ENCODE results near the gene PDZD7. TPM values are rescaled to one million over a fixed set of nuclear protein-coding genes. Genes with fewer than 3 reads are reported as not detected.

Gene PDZD7
- total RNA-seq, 2 donors from 2014 or later: 0.80 to 1.3 TPM

- Mint-ChIP-seq H3K36me3 (no peaks in the 10 kb centered on the region), H3K27ac (no peak overlapping the region), H3K9me3 (no peaks in the 10 kb centered on the region)
- DNase-seq (ENCODE audit: low spot score in 2 of 2) (no peak), ATAC-seq (no peak)
These were observed 15.4 kb downstream of the PDZD7 start for GRCh38 chr10:101015582-101015973.

DNA sequence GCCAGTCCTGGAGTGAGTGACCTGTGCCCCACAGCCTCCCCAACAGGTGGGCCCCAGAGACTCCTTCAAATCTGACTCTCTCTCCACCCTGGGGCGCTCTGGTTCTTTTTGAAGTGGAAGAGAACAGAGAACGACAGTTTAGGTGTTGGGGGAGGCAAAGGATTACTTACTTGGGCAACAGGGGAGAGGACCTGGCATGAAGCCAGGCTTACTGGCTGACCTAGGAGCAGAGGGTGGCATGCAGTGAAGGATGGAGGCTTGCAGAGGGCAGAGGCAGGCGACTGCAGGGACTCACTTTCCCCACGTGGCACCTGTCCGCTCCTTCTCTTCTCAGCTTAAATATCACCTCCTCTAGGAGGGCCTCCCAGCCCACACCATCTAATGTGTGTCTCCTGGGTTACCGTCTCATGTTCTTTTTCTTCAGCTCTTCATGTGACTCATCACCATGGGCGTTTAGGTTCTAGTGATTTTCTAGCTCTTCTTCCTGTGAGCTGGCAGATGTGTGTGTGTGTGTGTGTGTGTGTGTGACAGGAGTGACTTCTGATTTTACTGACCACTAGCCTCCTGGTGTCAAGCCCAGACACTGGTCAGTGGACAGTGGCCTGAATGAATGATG, 15.9 kb downstream of the PDZD7 start:
- ATAC-seq: peak in 1 of 2 donors; percentile 46
- Mint-ChIP-seq H3K36me3 (no peaks in the 10 kb centered on the region), H3K9me3 (no peaks in the 10 kb centered on the region), H3K27ac (no peak overlapping the region)
- DNase-seq (ENCODE audit: low spot score in 2 of 2): peak in 1 of 2 donors; percentile 28

DNA sequence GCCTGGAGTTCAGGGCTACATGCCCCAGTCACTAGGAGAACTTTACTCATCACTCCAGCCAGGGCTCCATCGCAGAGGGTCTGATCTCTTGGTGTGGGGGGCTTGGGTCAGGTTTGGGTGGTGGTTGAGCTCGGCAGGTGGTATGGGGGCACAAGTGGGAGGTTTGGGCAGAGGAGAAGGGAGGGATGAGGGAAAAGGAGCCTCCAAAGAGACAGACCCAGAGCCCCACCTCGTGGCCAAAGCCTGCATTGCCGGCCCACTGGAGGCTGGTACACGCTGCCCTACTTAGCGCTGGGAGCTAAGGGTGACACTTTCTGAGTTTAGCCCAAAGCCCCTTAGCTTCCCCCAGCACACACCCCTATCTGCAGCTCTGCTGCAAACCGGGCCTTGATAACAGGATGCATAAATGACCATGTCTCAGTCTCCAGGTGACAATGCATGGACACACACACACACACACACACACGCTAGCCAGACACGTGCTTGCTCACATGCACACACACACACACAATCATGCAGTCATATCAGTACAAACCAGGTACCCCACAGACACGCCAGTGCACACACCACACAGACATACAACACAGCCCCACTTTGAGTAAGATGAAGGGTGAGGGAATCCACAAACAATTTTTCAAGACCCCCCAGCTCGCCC, 16.6 kb downstream of the PDZD7 start:
- peak; percentile 33 to 40 for ATAC-seq
- Mint-ChIP-seq H3K9me3 (no peaks in the 10 kb centered on the region), H3K36me3 (no peaks in the 10 kb centered on the region), H3K27ac (peak overlapping the region in 1 of 2 donors; percentile 41)
- DNase-seq (ENCODE audit: low spot score in 2 of 2): peak; percentile 71 to 90

GRCh38 chr10:101013365-101013825, 17.5 kb downstream of the PDZD7 start:
- no peak for DNase-seq (ENCODE audit: low spot score in 2 of 2)
- Mint-ChIP-seq H3K27ac (peak overlapping the region; percentile 33 to 57), H3K9me3 (no peaks in the 10 kb centered on the region), H3K36me3 (no peaks in the 10 kb centered on the region)
- no peak for ATAC-seq

DNA sequence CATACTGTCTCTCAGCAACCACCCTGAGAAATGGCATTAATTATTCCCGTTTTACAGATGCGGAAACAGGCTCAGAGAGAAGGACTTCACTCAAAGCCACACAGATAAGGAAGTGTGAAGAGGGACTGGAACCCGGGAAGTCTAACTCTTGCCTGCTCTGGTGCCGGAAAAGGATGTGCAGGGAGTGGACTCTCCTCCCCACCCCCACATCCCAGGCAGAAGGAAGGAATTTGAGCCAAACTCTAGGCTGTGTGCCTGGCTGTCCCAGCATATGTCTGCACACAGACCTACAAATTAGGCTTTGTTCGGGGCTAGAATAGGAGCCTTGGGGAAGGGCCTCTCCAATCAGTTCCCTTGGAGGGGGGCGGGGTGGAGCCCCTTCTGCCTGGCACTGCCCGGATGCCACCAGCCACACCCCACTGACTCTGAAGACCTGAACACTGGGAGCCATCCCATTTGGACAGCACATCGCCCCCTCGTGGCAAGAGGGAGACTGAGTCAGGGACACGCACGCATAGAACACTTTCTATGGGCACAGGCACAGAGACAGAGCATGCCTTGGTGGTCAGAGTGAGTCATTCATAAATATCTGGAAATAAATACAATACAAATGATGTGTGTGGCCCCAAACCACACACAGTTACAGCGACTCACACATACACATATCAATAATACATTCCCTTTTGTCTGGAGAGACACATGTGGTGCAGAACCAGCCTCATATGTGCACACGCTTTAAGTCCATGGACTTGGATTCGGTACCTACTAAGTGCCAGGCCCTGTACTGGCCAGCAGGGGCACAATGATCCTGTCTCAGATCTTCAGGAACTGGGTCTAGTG, 18.2 kb downstream of the PDZD7 start:
- H3K36me3 Mint-ChIP-seq: no peaks in the 10 kb centered on the region
- ATAC-seq (peak; percentile 85 to 90), DNase-seq (ENCODE audit: low spot score in 2 of 2) (peak; percentile 76 to 83)
- H3K27ac Mint-ChIP-seq: peak overlapping the region; percentile 33 to 57
- no peaks in the 10 kb centered on the region for H3K9me3 Mint-ChIP-seq

- no peaks in the 10 kb centered on the region for H3K36me3 Mint-ChIP-seq
- H3K9me3 Mint-ChIP-seq: no peaks in the 10 kb centered on the region
- no peak overlapping the region for H3K27ac Mint-ChIP-seq
- ATAC-seq: no peak
- no peak for DNase-seq (ENCODE audit: low spot score in 2 of 2)
These were observed 19.2 kb downstream of the PDZD7 start for GRCh38 chr10:101011517-101012423.

GRCh38 chr10:101010329-101010728, 20.6 kb downstream of the PDZD7 start:
- Mint-ChIP-seq H3K27ac (peak overlapping the region in 1 of 2 donors; percentile 62), H3K36me3 (no peaks in the 10 kb centered on the region), H3K9me3 (no peaks in the 10 kb centered on the region)
- DNase-seq (ENCODE audit: low spot score in 2 of 2) (no peak), ATAC-seq (no peak)

- DNase-seq (ENCODE audit: low spot score in 2 of 2) (no peak), ATAC-seq (no peak)
- Mint-ChIP-seq H3K36me3 (no peaks in the 10 kb centered on the region), H3K27ac (peak overlapping the region in 1 of 2 donors; percentile 11), H3K9me3 (no peaks in the 10 kb centered on the region)
These were observed 22.0 kb downstream of the PDZD7 start for GRCh38 chr10:101008823-101009423.

DNA sequence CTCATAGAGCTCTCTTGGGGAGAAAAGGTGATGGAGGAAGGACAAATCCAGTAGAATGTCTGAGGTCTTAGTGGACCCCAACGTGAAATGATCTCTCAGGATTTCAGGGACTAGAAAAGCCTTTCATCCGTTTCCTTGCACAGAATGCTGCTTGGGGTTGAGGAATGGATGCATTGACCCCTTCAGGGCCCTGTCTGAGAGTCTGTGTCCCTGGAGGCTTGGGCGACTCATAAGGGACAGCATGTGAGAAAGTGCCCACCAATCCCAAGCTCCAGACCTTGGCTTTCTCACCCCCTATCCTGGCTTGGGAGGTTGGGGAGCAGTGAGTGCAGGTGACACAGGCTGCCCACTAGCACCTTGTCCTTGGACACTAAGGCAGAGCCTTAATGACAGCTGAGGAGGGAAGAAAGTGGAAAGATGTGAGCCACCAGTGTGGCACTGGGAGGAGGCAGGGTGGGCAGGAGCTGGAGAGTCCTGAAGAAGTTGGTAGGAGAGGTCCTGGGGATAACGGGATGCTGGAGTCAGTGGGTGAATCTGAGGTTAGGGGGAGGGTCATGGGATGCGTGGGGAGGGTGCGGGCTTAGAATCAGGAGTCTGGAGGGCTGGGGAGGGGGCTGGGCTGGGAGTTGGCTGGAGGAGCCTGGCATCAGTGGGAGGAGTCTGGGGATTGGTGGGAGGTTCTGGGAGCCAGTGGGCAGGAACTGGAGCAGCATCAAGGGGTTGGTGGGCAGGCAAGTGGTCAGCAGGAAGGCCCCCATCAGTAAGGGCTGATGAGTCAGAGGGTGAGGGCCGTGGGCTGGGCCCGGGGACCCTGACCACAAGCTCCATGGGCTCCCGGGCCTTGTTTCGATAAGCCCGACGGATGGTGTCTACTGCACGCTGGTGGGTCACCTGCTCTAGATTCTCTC, 22.8 kb downstream of the PDZD7 start:
- no peak for DNase-seq (ENCODE audit: low spot score in 2 of 2)
- no peaks in the 10 kb centered on the region for H3K9me3 Mint-ChIP-seq
- no peak overlapping the region for H3K27ac Mint-ChIP-seq
- H3K36me3 Mint-ChIP-seq: no peaks in the 10 kb centered on the region
- ATAC-seq: no peak

- ATAC-seq: no peak
- Mint-ChIP-seq H3K9me3 (no peaks in the 10 kb centered on the region), H3K36me3 (no peaks in the 10 kb centered on the region), H3K27ac (no peak overlapping the region)
- DNase-seq (ENCODE audit: low spot score in 2 of 2): no peak
These were observed 23.7 kb downstream of the PDZD7 start for GRCh38 chr10:101007099-101007711.

- Mint-ChIP-seq H3K36me3 (no peaks in the 10 kb centered on the region), H3K27ac (no peak overlapping the region), H3K9me3 (no peaks in the 10 kb centered on the region)
- ATAC-seq (no peak), DNase-seq (ENCODE audit: low spot score in 2 of 2) (no peak)
These were observed 24.3 kb downstream of the PDZD7 start for GRCh38 chr10:101006593-101007098.

DNA sequence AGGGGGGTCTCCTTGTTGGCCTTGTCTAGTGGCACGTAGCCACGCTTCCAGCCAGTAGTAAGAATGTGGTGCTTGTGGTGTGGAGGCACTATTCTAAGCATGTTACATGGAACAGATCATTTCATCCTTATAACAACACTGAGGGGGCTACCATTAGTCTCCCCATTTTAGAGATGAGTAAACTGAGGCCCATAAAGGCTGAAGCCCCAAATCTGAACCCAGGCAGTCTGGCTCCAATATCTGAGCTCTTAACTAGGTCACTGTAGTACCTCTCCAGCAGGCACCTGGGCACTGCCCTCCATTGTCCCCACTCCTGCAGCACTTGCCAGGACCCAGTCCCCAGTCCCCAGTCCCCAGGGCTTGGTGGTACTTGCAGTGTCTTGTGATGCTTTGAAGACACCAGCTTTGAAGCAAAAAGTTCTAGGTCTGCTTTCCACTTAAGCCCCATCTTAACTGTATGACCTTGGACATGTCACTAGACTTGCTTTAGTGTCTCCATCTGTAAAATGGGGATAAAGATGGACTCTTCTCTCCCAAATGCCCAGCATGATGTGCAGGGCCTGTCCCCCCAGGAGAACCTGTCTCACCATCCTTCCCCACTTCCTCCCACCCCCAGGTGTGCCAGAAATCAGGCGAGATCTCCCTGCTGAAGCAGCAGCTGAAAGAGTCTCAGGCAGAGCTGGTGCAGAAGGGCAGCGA, 24.9 kb downstream of the PDZD7 start:
- ATAC-seq (no peak), DNase-seq (ENCODE audit: low spot score in 2 of 2) (no peak)
- no peaks in the 10 kb centered on the region for H3K36me3 Mint-ChIP-seq
- no peaks in the 10 kb centered on the region for H3K9me3 Mint-ChIP-seq
- no peak overlapping the region for H3K27ac Mint-ChIP-seq

DNA sequence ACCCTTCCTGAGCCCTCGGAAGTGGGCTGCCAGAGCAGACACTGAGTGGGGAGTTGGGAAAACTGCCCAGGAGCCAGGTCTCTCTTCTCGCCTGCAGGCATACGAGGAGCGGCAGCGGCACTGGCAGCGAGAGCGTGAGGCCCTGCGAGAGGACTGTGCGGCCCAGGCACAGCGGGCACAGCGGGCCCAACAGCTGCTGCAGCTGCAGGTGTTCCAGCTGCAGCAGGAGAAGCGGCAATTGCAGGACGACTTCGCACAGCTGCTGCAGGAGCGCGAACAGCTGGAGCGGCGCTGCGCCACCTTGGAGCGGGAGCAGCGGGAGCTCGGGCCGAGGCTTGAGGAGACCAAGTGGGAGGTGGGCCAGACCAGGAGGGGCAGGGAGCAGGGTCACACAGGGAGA, 25.6 kb downstream of the PDZD7 start:
- H3K27ac Mint-ChIP-seq: no peak overlapping the region
- no peak for ATAC-seq

GRCh38 chr10:101003639-101004206, 27.2 kb downstream of the PDZD7 start:
- Mint-ChIP-seq H3K9me3 (no peaks in the 10 kb centered on the region), H3K27ac (no peak overlapping the region), H3K36me3 (no peaks in the 10 kb centered on the region)
- ATAC-seq (no peak), DNase-seq (ENCODE audit: low spot score in 2 of 2) (no peak)

More for the DNA sequence above, 25.6 kb downstream of the PDZD7 start:
- Mint-ChIP-seq H3K9me3 (no peaks in the 10 kb centered on the region), H3K36me3 (no peaks in the 10 kb centered on the region)
- DNase-seq (ENCODE audit: low spot score in 2 of 2): no peak
